T-helper 2 cell (primary cell): ENCODE results near the gene SCAF8.
"Not testable (repeated sequence)": the region's sequence is repeated elsewhere in the genome, so short reads cannot be mapped to it uniquely, and the experiment has no call there.

Source experiments
- DNase-seq, 5 experiments: peaks; one replicate each; pipeline versions ENCODE4 v3.0.0 to v3.0.0-alpha.2; 2012 to 2022

The SCAF8 gene

DNA sequence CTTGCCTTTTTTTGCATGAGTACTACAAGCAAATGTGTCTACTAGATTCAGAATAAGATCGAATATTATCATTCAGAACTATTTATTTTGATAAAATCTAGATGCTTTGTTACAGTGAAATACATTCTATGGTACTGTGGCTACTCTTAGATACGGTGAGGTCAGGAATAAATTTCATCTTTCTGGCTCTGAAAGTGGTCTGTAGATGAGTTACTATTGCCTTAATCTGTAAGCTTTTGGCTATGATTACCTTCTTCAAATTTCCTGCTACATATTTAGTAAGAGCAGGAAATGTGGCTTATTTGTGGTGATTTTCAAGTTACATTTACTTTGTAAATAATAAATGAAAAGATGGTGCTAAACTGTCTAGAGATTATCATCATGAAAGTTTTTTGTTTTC lies 50.0 kb downstream of the SCAF8 start:
- peak in 1 of 5 experiments; percentile 40 for DNase-seq

DNA sequence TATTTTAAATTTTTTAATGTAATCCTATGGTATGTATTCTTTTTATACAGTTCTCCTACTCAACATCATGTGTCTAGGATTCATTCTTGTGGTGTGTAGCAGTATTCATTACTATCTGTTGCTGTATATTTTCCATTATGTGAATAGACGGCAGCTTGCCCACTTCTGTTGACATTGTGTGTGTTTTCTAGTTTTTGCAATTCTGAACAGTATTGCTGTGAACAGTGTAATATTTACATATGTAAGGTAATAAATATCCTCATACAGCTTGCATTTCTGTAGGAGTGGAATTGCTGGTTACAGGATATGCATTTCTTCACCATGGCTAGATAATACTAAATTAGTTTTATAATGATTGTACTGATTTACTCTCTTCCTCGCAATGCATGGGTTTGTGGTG lies 51.9 kb downstream of the SCAF8 start:
- DNase-seq, result no peak

DNA sequence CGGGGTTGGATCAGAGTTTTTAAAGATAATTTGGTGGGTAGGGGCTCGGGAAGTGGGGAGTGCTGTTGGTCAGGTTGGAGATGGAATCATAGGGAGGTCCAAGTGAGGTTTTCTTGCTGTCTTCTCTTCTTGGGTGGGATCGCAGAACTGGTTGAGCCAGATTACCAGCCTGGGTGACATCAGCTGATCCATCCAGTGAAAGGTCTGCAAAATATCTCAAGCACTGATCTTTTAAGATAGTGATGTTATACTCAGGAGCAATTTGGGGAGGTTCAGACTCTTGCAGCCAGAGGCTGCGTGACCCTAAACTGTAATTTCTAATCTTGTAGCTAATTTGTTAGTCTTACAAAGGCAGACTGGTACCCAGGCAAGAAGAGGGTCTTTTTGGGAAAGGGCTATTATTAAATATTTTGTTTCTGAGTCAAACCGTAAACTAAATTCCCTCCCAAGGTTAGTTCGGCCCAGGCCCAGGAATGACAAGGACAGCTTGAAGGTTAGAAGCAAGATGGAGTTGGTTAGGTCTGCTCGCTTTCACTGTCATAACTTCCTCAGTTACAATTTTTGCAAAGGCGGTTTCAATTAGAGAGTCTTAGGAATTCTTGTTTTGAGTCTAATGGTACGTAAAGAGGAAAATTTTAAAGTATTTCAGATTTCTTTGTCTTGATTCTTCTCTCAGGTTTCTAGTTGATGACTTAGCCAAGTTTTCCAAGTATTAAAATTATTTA lies 53.1 kb downstream of the SCAF8 start:
- no peak for DNase-seq

DNA sequence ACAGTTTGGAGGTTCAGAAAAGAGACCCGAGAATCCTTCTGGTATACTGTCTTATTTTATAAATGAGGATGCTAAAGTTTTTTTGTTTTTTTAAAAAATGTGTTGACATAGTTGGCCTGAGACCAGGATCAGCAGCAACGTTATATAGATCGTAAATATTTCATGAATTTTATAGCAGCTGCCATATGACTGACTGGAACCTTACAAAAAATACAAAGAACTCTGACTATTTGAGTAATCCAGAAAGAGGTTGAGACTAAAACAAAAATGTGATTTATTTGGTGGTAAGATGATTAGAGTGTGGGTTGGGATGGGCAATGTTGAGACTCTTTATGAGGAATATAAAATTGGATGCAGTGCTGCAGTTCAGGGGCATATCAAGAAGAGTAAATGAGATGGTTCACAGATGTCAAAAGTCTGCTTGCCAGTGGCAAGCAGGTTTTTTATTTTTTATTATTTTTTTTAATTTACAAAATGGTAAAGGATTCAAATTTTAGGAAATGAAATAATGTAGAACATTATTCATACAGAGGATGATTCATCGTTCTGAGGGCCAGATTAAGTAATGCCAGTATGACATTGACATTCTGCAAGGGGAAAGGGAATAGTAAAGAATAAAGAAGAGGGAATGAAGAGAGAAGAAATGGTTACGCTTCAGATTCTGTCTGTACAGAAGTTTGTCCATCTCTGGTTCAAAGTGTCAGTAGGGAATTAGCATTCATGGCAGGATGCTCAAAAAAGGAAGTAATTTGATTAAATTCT lies 58.5 kb downstream of the SCAF8 start:
- DNase-seq, result no peak

DNA sequence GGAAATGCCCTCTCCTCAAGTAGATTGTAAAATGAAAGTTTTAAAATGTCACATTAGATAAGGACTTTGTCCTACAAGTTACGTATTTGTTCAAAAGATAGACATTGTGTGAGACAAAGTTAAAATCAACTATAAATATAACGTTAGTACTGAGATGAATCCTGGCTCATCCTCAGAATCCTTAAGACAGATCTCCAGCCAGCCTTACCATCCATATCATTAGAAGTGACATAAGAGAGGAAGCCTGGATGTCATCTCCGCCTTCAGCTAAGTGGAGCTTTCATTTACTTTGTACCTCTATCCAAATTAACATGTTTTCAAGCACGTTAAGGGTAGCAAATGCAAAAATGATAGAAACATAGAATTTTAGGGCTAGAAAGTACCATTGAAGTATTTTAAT lies 59.1 kb downstream of the SCAF8 start:
- DNase-seq, result no peak

GRCh38 chr6:154792761-154793160 lies 59.5 kb downstream of the SCAF8 start:
- DNase-seq, result no peak

GRCh38 chr6:154796484-154796883 lies 63.3 kb downstream of the SCAF8 start:
- DNase-seq, result no peak

GRCh38 chr6:154797857-154798256 lies 64.6 kb downstream of the SCAF8 start:
- no peak for DNase-seq

GRCh38 chr6:154800338-154800737 lies 67.1 kb downstream of the SCAF8 start:
- no peak for DNase-seq

- DNase-seq, result peak in 2 of 5 experiments; percentile 13 to 66
Observed at GRCh38 chr6:154805288-154805911, 72.2 kb downstream of the SCAF8 start.

- no peak for DNase-seq
Observed at GRCh38 chr6:154806804-154807203, 73.6 kb downstream of the SCAF8 start.

GRCh38 chr6:154811663-154812062 lies 78.4 kb downstream of the SCAF8 start:
- DNase-seq, result not testable (repeated sequence)

DNA sequence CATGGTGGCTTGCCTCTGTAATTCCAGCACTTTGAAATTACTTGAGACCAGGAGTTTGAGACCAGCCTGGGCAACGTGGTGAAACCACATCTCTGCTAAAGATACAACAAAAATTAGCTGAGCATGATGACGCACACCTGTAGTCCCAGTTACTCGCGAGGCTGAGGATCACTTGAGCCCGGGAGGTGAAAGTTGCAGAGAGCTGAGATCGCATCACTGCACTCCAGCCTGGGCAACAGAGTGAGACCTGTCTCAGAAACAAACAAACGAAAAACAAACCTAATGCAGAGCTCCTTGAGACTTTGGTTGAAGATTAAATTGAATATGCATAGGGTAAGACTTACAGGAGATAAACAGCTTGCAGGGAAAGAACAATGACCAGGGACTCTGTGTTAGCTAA lies 80.8 kb downstream of the SCAF8 start:
- no peak for DNase-seq

DNA sequence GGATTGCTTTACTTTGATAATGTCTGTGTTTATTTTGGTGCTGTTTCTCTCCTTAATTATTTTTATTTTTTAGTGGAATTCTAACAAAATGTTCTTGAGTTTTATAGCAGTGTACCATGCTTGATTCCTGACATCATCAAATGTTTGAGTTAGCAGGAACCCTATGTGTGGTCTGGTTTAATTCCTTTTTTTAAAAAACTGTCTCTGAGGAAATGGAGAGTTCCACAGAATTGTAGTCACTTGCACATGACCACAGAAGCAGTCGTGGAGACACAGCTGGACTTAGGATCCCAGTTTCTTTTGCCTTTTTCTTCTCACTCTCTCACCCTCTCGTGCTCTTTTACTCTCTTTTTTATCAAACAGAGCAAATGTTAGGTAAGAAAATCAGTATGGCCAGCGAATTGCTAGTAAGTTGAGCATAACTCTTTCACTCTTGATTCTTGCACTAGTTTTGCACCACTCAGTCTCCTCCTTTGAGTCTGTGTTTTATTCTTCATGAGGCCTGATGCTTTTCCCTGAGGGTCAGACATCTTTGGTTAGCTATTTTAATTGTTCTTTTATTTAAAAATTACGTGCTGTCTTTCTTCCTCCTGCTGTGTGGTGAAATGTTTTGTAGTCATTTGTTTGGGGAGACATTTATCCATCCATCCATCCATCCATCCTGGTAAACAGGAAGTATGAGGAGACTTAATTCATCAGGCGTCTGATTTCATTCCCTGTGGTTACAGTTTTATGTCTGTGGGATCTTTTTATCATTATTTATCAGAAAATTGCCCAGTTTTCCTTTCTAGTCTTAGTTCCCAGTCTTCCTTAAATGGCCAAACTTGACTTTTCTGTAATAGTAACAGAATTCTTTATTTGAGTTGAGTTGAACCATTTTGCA lies 83.0 kb downstream of the SCAF8 start:
- DNase-seq, result no peak

DNA sequence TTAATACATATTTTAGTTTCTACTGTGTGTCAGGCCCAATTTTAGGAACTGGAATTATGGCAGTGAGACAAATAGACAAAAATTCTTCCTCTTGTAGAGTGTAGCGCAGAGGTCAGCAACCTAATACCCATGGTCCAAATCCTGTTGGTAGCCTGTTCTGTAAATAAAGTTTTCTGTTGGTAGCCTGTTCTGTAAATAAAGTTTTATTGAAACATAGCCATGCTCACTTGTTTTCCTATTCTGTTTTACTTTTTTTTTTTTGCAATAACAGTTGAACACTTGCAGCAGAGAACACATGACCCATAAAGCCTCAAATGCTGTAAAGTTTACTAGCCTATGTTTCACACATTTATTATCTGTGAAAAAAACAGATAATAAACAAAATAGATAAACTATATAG lies 87.9 kb downstream of the SCAF8 start:
- no peak for DNase-seq

DNA sequence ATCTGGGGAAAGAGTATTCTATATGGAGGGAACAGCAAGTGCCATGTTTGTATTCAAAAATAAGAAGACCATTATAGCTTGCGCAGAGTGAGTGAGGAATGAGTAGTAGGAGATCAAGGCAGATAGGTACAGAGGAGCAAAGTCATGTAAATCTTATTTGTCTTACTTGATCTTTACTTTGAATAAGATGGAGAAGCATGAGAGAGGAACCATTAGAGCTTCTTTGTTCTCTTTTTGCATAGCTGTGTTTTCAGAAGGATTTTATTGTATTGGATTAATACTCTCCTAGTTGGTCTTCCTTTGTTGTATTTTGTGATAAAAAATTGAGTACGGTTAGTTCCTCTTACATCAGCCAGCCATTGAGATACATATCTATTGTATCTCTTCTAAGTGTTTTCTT lies 88.4 kb downstream of the SCAF8 start:
- no peak for DNase-seq

- DNase-seq, result no peak
Observed at GRCh38 chr6:154822947-154823558, 89.8 kb downstream of the SCAF8 start.

GRCh38 chr6:154824076-154824475 lies 90.9 kb downstream of the SCAF8 start:
- no peak for DNase-seq

DNA sequence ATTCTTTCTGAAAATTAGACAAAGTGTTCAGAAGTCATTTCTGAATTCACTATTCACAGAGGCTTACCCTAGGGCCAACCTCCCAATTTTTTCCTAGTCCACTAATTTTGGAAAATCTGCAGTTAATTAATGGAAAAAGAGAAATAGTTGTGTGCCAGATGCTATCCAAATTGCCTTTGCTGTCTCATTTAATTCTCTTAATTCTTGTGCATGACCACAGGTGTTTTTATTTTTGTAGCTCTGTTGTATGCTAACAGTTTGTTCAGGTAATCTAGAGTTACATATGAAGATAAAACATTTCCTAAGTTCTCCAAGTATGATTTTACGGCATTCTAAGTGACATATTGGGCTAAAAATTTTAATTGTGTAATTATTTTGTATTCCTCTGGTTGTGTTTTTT lies 96.8 kb downstream of the SCAF8 start:
- no peak for DNase-seq

DNA sequence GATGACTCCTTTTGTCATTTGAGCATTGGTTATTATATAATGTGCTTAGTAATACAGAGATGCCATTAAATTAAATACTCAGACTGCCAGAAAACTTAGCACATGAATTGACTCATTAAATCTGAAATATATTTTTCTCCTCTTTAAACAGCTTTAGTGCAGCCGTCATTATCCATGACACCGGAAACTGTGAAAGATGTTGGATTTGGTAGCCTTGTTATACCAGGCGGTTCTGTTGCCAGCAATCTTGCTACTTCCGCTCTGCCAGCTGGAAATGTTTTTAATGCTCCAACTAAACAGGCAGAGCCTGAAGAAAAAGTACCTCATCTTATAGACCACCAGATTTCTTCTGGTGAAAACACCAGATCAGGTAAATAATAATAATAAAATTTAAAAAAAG lies 97.6 kb downstream of the SCAF8 start:
- DNase-seq, result no peak

GRCh38 chr6:154835307-154835706 lies 102.1 kb downstream of the SCAF8 start:
- DNase-seq, result no peak

DNA sequence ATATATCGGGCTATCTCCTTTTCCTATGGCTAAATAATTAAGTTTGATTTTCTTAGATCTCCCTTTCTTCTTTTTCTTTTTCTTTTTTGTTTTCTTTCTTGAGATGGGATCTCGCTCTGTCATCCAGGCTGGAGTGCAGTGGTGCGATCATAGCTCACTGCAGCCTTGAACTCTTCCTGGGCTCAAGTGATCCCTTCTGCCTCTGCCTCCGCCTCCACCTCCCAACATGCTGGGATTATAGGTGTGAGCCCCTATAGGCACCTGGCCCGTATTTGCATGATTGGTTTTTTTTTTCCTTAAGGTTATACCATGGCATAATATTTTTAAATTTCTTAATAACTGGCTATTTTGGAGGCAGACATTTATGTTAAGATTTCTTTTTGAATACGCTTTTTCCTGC lies 106.3 kb downstream of the SCAF8 start:
- DNase-seq, result no peak
